ENCODE measurements around the gene GHRHR.

The GHRHR gene

GRCh38 chr7:30923774-30924413 is 39.9 kb upstream of the GHRHR start:
- H3K4me3 ChIP-seq (ENCODE audit: low read depth, low read length) = no peak overlapping the region
- no peak for DNase-seq (ENCODE audit: low read depth)
- TF ChIP-seq CTCF (conservative IDR thresholded peaks at IDR 0.05; ENCODE audit: low read depth, low read length) = no peak

DNA sequence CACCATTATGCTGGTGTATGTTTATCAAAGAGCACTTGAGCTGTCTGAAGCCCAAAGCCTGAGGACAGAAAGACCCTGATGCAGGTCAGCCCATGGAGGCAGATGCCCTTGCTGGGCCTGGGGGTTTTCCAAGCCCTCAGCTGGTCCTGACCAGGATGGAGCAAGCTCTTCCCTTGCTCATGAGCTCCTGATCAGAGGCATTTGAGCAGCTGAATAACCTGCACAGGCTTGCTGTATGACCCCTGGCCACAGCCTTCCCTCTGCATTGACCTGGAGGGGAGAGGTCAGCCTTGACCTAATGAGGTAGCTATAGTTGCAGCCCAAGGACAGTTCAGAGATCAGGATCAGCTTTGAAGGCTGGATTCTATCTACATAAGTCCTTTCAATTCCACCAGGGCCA is 39.1 kb upstream of the GHRHR start:
- H3K4me3 ChIP-seq (ENCODE audit: low read depth, low read length) = no peak overlapping the region
- no peak for TF ChIP-seq CTCF (conservative IDR thresholded peaks at IDR 0.05; ENCODE audit: low read depth, low read length)
- DNase-seq (ENCODE audit: low read depth) = no peak

DNA sequence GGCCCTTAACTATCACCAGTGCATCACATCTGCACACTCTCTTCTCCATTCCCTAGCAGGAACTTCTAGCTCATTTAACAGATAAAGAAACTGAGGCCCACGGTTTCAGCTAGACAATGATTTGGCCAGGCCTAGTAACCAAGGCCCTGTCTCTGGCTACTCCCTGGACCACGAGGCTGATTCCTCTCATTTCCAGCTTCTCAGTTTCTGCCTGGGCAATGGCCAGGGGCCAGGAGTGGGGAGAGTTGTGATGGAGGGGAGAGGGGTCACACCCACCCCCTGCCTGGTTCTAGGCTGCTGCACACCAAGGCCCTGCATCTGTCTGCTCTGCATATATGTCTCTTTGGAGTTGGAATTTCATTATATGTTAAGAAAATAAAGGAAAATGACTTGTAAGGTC is 38.6 kb upstream of the GHRHR start:
- no peak overlapping the region for H3K4me3 ChIP-seq (ENCODE audit: low read depth, low read length)
- TF ChIP-seq CTCF (conservative IDR thresholded peaks at IDR 0.05; ENCODE audit: low read depth, low read length) = no peak
- no peak for DNase-seq (ENCODE audit: low read depth)

- TF ChIP-seq CTCF (conservative IDR thresholded peaks at IDR 0.05; ENCODE audit: low read depth, low read length) = no peak
- DNase-seq (ENCODE audit: low read depth) = no peak
Measured at GRCh38 chr7:30925913-30926312, 37.8 kb upstream of the GHRHR start.

DNA sequence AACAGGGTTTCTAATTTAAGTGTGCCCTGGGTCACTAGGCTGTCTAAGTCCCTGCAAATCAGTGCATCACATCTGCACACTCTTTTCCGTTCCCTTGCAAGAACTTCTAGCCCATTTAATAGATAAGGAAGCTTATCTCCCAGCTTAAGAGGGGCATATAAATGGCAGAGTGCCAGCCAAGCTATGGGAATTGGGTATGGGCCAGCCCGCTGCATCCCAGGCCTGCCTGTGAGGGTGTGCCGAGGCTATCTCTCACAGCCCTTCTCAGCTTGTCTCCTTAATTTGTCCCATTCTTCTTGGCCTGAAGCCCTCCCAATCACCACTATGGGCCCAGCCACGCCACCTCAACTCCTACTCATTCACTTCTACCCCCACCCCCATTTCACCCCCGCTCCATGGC is 37.4 kb upstream of the GHRHR start:
- no peak for TF ChIP-seq CTCF (conservative IDR thresholded peaks at IDR 0.05; ENCODE audit: low read depth, low read length)
- DNase-seq (ENCODE audit: low read depth) = no peak

More at GRCh38 chr7:30925913-30926312, 37.8 kb upstream of the GHRHR start:
- H3K4me3 ChIP-seq (ENCODE audit: low read depth, low read length) = no peak overlapping the region

GRCh38 chr7:30927040-30927439 is 36.7 kb upstream of the GHRHR start:
- no peak for DNase-seq (ENCODE audit: low read depth)
- TF ChIP-seq CTCF (conservative IDR thresholded peaks at IDR 0.05; ENCODE audit: low read depth, low read length) = no peak
- no peak overlapping the region for H3K4me3 ChIP-seq (ENCODE audit: low read depth, low read length)

More for the DNA sequence above, 37.4 kb upstream of the GHRHR start:
- no peak overlapping the region for H3K4me3 ChIP-seq (ENCODE audit: low read depth, low read length)

- no peak overlapping the region for H3K4me3 ChIP-seq (ENCODE audit: low read depth, low read length)
- no peak for DNase-seq (ENCODE audit: low read depth)
- TF ChIP-seq CTCF (conservative IDR thresholded peaks at IDR 0.05; ENCODE audit: low read depth, low read length) = no peak
Measured at GRCh38 chr7:30927559-30927958, 36.2 kb upstream of the GHRHR start.
